ENCODE data around the gene C14orf93.

C14orf93 gene

GRCh38 chr14:22993517-22993916 lies 16.4 kb downstream of the C14orf93 start:
- DNase-seq: no peak

- DNase-seq: no peak
These were observed 18.1 kb downstream of the C14orf93 start for GRCh38 chr14:22991852-22992251.

- no peak for DNase-seq
These were observed 22.7 kb downstream of the C14orf93 start for GRCh38 chr14:22987291-22987690.

- DNase-seq: peak in 12 of 14 donors; percentile 21 to 79 (median 66)
These were observed 23.4 kb downstream of the C14orf93 start for GRCh38 chr14:22986508-22987054.

DNA sequence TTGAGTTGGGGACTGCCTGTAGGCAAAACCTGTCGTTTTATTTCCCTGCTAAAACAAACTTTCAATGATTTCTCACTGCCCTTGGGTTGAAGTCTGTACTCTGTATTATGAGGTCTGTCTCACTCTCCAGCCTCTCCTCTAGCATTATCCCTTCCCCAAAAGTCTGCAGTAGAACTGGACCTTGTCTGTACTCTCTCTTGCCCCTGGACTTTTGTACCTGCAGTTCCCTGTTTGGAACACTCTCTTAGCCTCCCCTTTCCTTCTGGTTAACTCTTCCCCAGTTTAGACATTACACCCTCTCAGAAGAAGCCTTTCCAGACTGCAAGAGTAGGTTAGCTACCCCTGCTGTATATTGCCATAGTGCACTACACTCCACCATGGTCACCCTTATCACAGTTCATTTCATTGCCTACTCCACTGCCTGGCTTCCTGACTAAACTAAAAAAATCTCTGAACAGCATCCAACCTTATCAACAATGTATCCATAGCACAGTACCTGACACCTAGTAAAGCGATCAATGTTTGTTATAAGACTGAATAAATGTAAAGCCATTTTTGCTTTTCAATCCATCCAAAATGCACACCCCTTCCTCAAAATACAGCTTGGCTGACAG lies 23.9 kb downstream of the C14orf93 start:
- DNase-seq: no peak

- no peak for DNase-seq
These were observed 24.8 kb downstream of the C14orf93 start for GRCh38 chr14:22984959-22985658.

DNA sequence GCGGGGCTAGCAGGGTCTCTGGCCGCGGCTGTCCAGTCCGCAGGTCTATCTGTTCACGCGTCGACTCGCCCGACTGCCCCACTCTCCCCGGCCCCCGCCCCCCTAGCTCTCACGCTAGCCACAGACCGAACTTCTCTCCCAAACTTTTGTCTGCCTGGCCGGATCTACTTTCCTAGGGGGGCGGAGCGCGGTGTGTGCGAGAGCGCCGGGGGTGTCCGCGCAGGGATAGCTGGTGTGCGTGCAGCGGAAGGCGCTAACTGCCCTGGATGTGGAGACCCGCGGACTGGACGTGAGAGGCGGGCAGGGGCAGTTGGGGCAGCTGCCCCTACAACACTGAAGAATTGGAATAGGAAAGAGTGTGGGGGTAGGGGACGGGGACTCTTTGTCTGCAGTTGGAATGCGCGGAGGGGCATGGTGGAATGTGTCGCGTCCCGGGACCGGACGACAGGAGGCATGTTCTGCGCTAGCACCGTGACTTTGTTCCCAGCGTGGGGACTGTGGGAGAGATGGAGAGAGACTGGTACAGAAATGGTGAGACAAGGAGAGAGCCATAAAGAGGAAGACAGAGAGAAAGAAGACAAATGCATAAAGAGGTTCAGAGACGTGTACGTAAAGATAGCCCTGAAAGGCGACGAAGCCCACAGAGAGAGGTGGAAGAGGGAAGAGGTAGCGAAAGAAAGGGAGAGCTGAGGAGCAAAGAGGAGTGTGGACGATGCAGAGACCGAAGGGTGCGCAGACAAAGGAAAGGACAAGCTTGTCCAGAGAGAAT lies 27.3 kb downstream of the C14orf93 start, which contains the start of gene AJUBA:
Gene AJUBA (minus strand): TSS at position 75 of the 769 bp plus-strand sequence. CDS start 285 bp downstream, outside the sequence.
- peak in 11 of 14 donors; percentile 7 to 54 (median 38) for DNase-seq

- no peak for DNase-seq
These were observed 28.0 kb downstream of the C14orf93 start for GRCh38 chr14:22981876-22982476.

GRCh38 chr14:22981090-22981875 lies 28.7 kb downstream of the C14orf93 start:
- no peak for DNase-seq

GRCh38 chr14:22980672-22981089 lies 29.3 kb downstream of the C14orf93 start:
- DNase-seq: no peak

DNA sequence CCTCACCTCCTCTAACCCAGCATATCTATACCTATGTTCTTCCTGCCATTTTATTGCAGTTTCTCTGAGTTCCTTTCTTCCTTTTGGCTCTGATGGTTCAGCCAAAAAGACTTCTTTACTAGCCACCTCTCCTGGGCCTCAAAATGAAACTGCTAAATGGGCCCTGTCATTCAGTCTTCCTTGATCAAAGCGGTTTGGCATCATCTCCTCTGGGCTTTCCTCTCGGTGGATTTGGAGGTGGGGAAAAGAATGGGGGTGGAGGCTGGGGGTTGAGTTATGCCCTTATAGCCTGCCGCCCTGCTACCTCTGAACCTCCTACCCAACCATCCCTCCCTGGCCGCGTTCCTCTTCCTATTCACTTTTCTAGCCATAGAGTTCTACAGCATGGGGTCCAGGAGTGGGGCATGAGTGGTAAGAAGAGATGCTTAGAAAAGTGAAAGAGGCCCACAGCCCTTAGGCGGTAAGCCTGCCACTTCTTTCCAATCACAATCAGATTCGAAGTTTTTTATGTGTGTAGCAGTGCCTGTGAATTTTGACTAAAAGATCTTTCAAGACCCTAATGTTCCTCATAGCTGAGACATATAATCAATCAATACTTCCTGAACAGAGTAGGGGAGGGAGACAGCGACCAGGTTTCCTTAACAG lies 30.1 kb downstream of the C14orf93 start:
- DNase-seq: no peak

- no peak for DNase-seq
These were observed 30.8 kb downstream of the C14orf93 start for GRCh38 chr14:22978981-22979671.

GRCh38 chr14:22978487-22978837 lies 31.5 kb downstream of the C14orf93 start:
- no peak for DNase-seq

GRCh38 chr14:22977684-22978486 lies 32.1 kb downstream of the C14orf93 start:
- no peak for DNase-seq

DNA sequence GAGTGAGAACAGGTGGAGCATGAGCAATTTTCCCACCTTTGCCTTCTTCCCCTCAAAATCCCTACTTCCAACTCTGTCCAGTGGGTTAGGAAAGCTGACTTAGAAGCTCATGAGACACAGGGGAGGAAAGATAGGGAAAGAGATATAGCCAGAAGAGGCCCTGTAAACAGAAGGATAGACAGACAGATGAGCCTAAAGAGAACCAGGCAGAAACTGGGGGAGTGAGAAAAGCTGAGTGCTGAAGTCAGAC lies 32.6 kb downstream of the C14orf93 start:
- DNase-seq: no peak

GRCh38 chr14:22976620-22977433 lies 33.1 kb downstream of the C14orf93 start:
- DNase-seq: no peak

GRCh38 chr14:22974530-22975313 lies 35.2 kb downstream of the C14orf93 start:
- DNase-seq: no peak

Data from C1 segment of cervical spinal cord (tissue), 14 donors.